ENCODE data around the gene FBL.
A peak's percentile ranks its signal among the peaks of the same experiment; 100 is the strongest.

The FBL gene

GRCh38 chr19:39792999-39793546 is 53.1 kb downstream of the FBL start:
- Histone ChIP-seq H3F3A (ENCODE audit: low read depth) (no peaks in the 10 kb centered on the region), H3K4me1 (ENCODE audit: insufficient read depth, low read length, poor library complexity, severe bottlenecking) (no peaks in the 10 kb centered on the region), H3K4me2 (ENCODE audit: low read depth, low read length, poor library complexity, severe bottlenecking) (peak overlapping the region; percentile 36), H2AFZ (ENCODE audit: low read length) (peak overlapping the region; percentile 71), H3K79me2 (ENCODE audit: insufficient read depth, low read length) (no peaks in the 10 kb centered on the region), H3K4me3 (ENCODE audit: low read length, poor library complexity, severe bottlenecking) (peak overlapping the region; percentile 54), H4K20me1 (ENCODE audit: insufficient read depth, low read length, poor library complexity, severe bottlenecking) (no peaks in the 10 kb centered on the region), H3K9ac (ENCODE audit: low read depth, low read length, poor library complexity, severe bottlenecking) (no peak overlapping the region), H3K27me3 (ENCODE audit: insufficient read depth, low read length, poor library complexity, severe bottlenecking) (no peaks in the 10 kb centered on the region), H3K36me3 (ENCODE audit: insufficient read depth, low read length) (no peaks in the 10 kb centered on the region), H3K9me2 (replicated peaks; ENCODE audit: low read depth, low read length) (no peaks in the 10 kb centered on the region), H3K9me3 (ENCODE audit: insufficient read depth, low read depth, low read length) (peaks cover 4% of the 10 kb centered on the region)
- TF ChIP-seq, protein P1, sequence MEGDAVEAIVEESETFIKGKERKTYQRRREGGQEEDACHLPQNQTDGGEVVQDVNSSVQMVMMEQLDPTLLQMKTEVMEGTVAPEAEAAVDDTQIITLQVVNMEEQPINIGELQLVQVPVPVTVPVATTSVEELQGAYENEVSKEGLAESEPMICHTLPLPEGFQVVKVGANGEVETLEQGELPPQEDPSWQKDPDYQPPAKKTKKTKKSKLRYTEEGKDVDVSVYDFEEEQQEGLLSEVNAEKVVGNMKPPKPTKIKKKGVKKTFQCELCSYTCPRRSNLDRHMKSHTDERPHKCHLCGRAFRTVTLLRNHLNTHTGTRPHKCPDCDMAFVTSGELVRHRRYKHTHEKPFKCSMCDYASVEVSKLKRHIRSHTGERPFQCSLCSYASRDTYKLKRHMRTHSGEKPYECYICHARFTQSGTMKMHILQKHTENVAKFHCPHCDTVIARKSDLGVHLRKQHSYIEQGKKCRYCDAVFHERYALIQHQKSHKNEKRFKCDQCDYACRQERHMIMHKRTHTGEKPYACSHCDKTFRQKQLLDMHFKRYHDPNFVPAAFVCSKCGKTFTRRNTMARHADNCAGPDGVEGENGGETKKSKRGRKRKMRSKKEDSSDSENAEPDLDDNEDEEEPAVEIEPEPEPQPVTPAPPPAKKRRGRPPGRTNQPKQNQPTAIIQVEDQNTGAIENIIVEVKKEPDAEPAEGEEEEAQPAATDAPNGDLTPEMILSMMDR (conservative IDR thresholded peaks at IDR 0.05; ENCODE audit: low read length) = peak; percentile 94
- no peak for TF ChIP-seq EZH2phosphoT487 (IDR thresholded peaks at IDR 0.05; ENCODE audit: borderline replicate concordance)

- no peaks in the 10 kb centered on the region for H3F3A ChIP-seq (ENCODE audit: low read depth)
- no peak for TF ChIP-seq EZH2phosphoT487 (IDR thresholded peaks at IDR 0.05; ENCODE audit: borderline replicate concordance)
- TF ChIP-seq, protein P1 (conservative IDR thresholded peaks at IDR 0.05; ENCODE audit: low read length) = no peak
- no peak overlapping the region for H3K4me2 ChIP-seq (ENCODE audit: low read depth, low read length, poor library complexity, severe bottlenecking)
- no peaks in the 10 kb centered on the region for H3K4me1 ChIP-seq (ENCODE audit: insufficient read depth, low read length, poor library complexity, severe bottlenecking)
- H3K4me3 ChIP-seq (ENCODE audit: low read length, poor library complexity, severe bottlenecking) = no peak overlapping the region
- H4K20me1 ChIP-seq (ENCODE audit: insufficient read depth, low read length, poor library complexity, severe bottlenecking) = no peaks in the 10 kb centered on the region
- H2AFZ ChIP-seq (ENCODE audit: low read length) = no peak overlapping the region
- H3K9me2 ChIP-seq (replicated peaks; ENCODE audit: low read depth, low read length) = no peaks in the 10 kb centered on the region
- no peak overlapping the region for H3K9ac ChIP-seq (ENCODE audit: low read depth, low read length, poor library complexity, severe bottlenecking)
- no peaks in the 10 kb centered on the region for H3K36me3 ChIP-seq (ENCODE audit: insufficient read depth, low read length)
- no peaks in the 10 kb centered on the region for H3K79me2 ChIP-seq (ENCODE audit: insufficient read depth, low read length)
- H3K27me3 ChIP-seq (ENCODE audit: insufficient read depth, low read length, poor library complexity, severe bottlenecking) = no peaks in the 10 kb centered on the region
- peaks cover 7% of the 10 kb centered on the region for H3K9me3 ChIP-seq (ENCODE audit: insufficient read depth, low read depth, low read length)
Observed at GRCh38 chr19:39788244-39788643, 57.9 kb downstream of the FBL start.
